ENCODE results near the gene FAM131A. TPM values are rescaled to one million over a fixed set of nuclear protein-coding genes. Genes with fewer than 3 reads are reported as not detected.

The FAM131A gene
- total RNA-seq, 2 experiments from 2014 or later = 4.0 to 5.5 TPM

DNA sequence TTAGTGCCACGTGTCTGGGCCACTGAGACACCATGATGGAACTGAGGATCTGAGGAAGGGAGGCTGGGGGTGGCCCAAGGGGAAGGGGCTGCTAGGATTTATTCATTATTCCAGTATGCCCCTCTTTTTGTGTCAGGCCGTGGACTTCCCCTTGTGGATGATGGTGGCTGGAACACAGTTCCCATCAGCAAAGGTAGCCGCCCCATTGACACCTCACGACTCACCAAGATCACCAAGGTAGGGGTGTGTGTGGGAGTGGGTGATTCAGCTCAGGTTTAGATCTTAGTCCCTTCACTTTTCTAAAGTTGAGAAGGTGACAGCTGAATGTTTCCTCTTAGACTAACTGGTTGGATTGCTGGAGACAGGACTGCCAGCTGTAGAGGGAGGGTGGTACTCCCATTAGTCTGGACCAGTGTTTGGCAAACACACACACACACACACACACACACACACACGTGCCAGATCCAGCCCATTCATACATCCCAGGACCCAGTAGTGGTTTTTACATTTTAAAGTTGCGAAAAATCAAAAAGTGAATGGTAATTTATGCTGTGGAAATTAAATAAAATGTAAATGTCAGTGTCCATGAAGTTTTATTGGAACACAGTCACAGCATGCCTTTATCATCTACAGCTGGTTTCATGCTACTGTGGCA is 11.6 kb upstream of the FAM131A start:
- POLR2A ChIA-PET = interaction anchor here (0.6 to 6.6 kb wide), 7 partner anchors 6 to 20 kb away, joined by 3 to 58 read pairs (median 7); partner anchors contain the start of gene FAM131A

GRCh38 chr3:184327171-184327570 is 10.2 kb upstream of the FAM131A start:
- POLR2A ChIA-PET = interaction anchor here (0.7 to 6.6 kb wide), 11 partner anchors 7 to 133 kb away, joined by 3 to 58 read pairs (median 7); partner anchors contain the start of gene FAM131A
- Mint-ChIP-seq H3K27me3 (no peaks in the 10 kb centered on the region), H3K9me3 (no peaks in the 10 kb centered on the region), H3K4me3 (no peak overlapping the region), H3K4me1 (ENCODE audit: low read depth) (peaks cover 44% of the 10 kb centered on the region), H3K36me3 (ENCODE audit: low read depth) (peaks cover 92% of the 10 kb centered on the region), H3K27ac (no peak overlapping the region)
- TF ChIP-seq, protein P1, sequence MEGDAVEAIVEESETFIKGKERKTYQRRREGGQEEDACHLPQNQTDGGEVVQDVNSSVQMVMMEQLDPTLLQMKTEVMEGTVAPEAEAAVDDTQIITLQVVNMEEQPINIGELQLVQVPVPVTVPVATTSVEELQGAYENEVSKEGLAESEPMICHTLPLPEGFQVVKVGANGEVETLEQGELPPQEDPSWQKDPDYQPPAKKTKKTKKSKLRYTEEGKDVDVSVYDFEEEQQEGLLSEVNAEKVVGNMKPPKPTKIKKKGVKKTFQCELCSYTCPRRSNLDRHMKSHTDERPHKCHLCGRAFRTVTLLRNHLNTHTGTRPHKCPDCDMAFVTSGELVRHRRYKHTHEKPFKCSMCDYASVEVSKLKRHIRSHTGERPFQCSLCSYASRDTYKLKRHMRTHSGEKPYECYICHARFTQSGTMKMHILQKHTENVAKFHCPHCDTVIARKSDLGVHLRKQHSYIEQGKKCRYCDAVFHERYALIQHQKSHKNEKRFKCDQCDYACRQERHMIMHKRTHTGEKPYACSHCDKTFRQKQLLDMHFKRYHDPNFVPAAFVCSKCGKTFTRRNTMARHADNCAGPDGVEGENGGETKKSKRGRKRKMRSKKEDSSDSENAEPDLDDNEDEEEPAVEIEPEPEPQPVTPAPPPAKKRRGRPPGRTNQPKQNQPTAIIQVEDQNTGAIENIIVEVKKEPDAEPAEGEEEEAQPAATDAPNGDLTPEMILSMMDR (IDR thresholded peaks at IDR 0.05) = no peak
- DNase-seq (no peak), ATAC-seq (no peak)
- CTCF ChIA-PET = no interaction called here
- intact Hi-C loops (cut with micrococcal nuclease) = no loop called here

More for the DNA sequence above, 11.6 kb upstream of the FAM131A start:
- TF ChIP-seq, protein P1 (IDR thresholded peaks at IDR 0.05) = no peak
- DNase-seq (peak; percentile 51), ATAC-seq (peak; percentile 85)
- Mint-ChIP-seq H3K9me3 (no peaks in the 10 kb centered on the region), H3K27ac (peak overlapping the region; percentile 78), H3K36me3 (ENCODE audit: low read depth) (peaks cover 88% of the 10 kb centered on the region), H3K4me3 (no peak overlapping the region), H3K27me3 (no peaks in the 10 kb centered on the region), H3K4me1 (ENCODE audit: low read depth) (peaks cover 32% of the 10 kb centered on the region)
- CTCF ChIA-PET = interaction anchor here (1.0 to 2.4 kb wide), 3 partner anchors 13 to 28 kb away, joined by 3 to 6 read pairs (median 3); no protein-coding TSS in a partner anchor
- intact Hi-C loops (cut with micrococcal nuclease) = no loop called here

- CTCF ChIA-PET = no interaction called here
Measured at GRCh38 chr3:184328516-184328915, 8.9 kb upstream of the FAM131A start.

GRCh38 chr3:184332370-184333090 is 4.9 kb upstream of the FAM131A start:
- Mint-ChIP-seq H3K27me3 (no peaks in the 10 kb centered on the region), H3K4me1 (ENCODE audit: low read depth) (peaks cover 66% of the 10 kb centered on the region), H3K4me3 (no peak overlapping the region), H3K27ac (peak overlapping the region; percentile 89), H3K9me3 (no peaks in the 10 kb centered on the region), H3K36me3 (ENCODE audit: low read depth) (peaks cover 69% of the 10 kb centered on the region)
- TF ChIP-seq, protein P1 (IDR thresholded peaks at IDR 0.05) = no peak
- CTCF ChIA-PET = no interaction called here
- intact Hi-C loops (cut with micrococcal nuclease) = no loop called here
- ATAC-seq (no peak), DNase-seq (no peak)
- POLR2A ChIA-PET = interaction anchor here (1.2 to 6.6 kb wide), 6 partner anchors 9 to 201 kb away, joined by 3 to 45 read pairs (median 10); no protein-coding TSS in a partner anchor

More at GRCh38 chr3:184328516-184328915, 8.9 kb upstream of the FAM131A start:
- DNase-seq = no peak
- Mint-ChIP-seq H3K4me1 (ENCODE audit: low read depth) (peaks cover 51% of the 10 kb centered on the region), H3K36me3 (ENCODE audit: low read depth) (peaks cover 91% of the 10 kb centered on the region), H3K27ac (peak overlapping the region; percentile 64), H3K4me3 (no peak overlapping the region), H3K27me3 (no peaks in the 10 kb centered on the region), H3K9me3 (no peaks in the 10 kb centered on the region)
- intact Hi-C loops (cut with micrococcal nuclease) = no loop called here
- TF ChIP-seq, protein P1 (IDR thresholded peaks at IDR 0.05) = no peak
- ATAC-seq = no peak
- POLR2A ChIA-PET = interaction anchor here (1.3 to 6.6 kb wide), 7 partner anchors 9 to 76 kb away, joined by 3 to 58 read pairs (median 8); partner anchors contain the start of gene FAM131A
